Midbrain (tissue), 1 donor: Measurements from ENCODE around the gene TPMT.

Source experiments
- DNase-seq: peaks from one replicate; lab custom pipeline; 2025; lab: John Stamatoyannopoulos, UW

The TPMT gene

GRCh38 chr6:18115356-18115755, 39.5 kb downstream of the TPMT start:
- DNase-seq, result no peak

DNA sequence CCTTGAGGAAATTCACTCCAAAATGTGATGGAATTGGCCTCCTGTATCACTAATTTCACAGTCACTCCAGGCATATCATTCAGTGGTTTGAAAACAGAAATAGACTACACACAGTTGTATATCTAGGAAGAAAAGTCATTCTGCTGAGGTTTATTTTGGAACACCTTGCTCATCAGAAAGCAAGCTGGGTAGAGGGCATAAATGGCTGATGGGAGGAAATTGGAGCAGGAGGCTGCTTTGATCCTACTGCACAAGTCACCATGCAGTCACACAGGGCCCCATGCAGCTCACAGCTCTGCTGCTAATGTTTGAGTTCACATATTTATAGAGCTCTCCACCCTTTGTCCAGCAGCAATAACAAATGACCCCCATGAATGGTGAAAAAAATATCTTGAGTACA, 44.7 kb downstream of the TPMT start:
- DNase-seq, result no peak

GRCh38 chr6:18107061-18107460, 47.8 kb downstream of the TPMT start:
- no peak for DNase-seq

DNA sequence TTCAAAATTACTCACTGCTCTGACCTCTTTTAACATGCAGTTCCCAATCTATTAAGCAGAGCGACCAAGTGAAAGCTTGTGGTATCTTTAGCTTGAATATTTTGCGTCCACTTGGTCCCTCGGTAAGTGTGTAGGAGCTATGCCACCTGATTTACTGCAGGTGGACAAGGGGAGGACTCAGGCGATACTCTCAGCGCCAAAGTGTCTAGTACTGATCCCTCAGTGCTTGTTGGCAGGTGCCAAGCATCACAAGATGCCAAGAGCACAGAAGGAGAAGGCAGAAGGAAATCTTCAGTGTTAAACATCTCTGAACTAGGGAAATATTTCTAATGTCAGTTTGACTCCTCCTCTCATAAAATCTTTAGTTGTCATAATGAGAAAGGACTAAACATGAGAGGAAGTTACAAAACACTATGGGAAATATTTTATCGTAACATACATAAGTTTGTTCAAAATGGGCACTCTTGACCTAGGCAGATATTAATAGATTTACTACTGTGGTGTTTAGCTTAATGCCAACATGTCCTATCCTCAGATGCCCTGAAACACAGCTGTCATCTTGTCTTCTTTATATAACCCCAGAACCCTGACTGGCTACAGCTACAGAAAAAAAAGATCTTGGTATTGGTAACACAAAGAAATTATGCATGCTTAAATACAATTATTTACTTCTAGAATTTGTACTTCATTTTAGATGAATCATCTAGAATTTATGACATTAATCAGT, 51.9 kb downstream of the TPMT start:
- no peak for DNase-seq

- DNase-seq, result no peak
Observed at GRCh38 chr6:18101873-18102272, 53.0 kb downstream of the TPMT start.

DNA sequence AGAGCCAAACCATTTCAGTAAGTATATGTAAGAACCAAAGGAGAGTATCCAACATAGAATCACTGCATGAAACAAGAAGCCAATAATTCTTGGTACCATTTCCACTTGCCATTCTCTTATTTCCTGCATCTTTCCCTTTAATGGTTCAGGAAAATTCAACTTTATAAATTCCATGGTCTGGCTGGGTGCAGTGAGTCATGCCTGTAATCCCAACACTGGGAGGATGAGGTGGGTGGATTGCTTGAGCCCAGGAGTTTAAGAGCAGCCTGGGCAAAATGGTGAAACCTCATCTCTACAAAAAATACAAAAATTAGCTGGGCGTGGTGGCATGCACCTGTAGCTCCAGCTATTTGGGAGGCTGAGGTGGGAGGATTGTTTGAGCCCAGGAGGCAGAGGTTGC, 53.6 kb downstream of the TPMT start:
- no peak for DNase-seq

DNA sequence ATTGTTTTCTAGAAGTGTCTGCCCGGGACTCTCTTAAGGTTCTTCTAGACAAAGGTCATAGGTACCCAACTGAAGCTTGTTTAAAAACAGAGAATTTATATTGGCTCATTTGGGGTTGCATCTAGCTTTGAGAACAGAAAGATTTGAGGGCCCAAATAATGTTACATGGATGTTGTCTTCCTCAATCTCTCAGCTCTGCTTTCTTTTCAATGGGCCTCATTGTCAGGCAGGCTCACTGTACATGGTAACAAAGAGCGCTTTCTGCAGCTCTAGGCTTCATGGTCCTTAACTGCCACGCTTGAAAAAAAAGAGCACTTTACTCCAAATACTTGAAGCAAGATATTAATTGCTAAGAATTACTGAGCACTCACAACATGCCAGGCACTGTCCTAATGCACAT, 54.6 kb downstream of the TPMT start:
- DNase-seq, result peak; percentile 75

DNA sequence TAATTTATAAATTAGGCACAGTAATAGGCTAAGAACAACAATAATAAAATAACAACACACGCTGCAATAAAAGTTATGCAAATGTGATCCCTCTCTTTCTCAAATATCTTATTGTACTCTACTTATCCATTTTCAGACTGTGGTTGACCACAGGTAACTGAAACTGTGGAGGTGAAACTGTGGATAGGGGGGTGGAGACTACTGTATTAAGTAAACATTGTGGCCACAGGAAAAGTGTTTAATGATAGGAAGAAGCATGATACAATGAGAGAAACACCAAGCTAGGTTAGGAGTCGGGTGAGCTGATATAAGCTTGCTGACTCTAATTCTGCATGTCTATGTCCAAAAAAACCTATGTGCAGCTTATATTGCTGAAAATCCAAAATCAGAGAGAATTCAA, 55.4 kb downstream of the TPMT start:
- no peak for DNase-seq

DNA sequence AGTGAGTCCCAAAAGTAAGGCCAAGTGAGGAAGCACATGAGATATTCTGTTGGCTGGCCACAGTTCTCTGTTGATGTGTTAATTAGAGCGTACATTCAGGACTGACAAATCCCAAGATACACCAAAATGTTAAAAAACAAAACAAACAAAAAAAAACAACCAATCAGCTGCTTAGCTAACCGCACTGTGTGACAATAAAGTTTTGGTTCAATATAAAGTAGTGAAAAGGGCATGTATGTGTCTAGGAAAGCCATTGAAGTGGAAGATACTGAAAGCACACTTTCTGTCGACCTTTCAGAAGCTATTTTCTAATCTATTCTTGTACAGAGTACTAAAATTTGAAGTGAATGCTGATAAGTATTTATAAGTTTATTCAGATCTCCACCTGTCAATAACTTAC, 58.5 kb downstream of the TPMT start:
- DNase-seq, result no peak

- DNase-seq, result no peak
Observed at GRCh38 chr6:18091382-18091781, 63.5 kb downstream of the TPMT start.

- no peak for DNase-seq
Observed at GRCh38 chr6:18090349-18090786, 64.5 kb downstream of the TPMT start.

DNA sequence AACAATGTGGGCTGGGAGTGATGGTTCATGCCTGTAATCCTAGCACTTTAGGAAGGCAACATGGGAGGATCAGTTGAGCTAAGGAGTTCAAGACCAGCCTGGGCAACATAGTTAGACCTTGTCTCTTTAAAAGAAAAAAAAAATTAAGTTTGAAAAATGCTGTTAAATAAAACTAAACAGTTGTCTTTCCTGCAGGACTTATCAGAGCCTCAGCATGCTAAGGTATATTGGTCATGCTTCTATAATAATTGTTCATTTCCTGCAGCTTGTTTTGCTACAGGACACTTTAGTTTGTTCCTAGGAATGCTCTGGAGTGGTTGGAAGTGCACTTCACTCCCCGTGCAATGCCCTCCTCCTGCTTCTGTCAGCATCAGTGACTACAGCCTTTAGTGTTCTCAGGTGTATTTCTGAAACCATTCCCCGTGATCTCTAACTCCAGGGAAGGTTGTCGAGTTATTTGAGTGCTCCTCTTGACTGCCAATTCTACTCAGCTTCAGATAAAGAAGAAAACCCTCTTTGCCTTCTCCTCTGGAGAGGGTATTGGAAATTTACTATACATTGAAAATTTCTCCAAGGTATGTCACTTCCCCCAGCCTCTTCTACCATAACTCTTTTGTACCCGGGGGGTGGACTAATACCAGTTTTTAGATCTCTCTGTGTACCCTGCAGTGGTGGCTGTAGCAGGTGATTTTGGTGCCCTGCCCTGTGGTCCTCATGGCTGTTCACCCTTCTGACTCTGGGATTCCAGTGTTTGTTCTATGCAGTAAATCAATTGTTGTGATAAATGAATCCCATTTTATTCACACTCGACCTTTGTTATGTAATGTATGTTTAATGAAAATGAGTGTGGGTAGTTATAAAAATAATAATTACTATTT, 66.2 kb downstream of the TPMT start:
- no peak for DNase-seq

DNA sequence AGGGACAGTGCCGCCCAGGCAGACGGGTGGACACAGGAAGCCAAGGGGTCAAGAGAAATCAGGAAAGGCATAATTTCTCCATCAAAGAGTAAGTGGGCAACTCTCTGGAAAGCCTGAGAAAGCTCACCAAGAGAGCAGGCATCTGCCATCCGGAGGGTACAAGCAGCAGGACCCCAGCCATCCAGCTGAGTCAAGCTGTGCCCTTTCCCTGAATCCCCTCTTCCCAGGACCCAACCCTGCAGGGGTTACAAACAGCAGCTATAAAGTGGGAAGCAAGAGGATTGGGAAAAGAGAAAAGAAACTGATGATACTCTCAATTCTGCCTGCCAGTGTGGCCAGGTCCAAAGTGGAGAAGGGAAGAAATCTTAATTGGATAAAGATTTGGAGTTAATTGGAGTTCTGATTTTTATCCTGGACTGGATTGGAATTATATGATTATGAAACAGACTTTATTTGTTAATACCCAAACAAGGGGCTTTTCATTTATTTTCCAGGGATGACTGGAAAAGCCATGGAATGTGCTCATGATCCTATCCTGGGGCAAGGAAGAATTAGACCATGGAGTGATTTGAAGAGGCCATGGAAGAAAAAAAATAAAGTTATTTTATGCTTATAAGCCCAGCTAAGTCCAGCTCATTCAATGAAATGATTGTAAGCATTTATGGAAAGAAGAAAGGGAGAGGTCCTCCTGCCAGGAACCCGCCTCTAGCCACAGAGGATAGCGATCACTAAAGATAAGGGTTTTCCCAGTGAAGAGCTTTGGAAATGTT, 67.3 kb downstream of the TPMT start:
- no peak for DNase-seq

- DNase-seq, result no peak
Observed at GRCh38 chr6:18081025-18081668, 73.7 kb downstream of the TPMT start.

DNA sequence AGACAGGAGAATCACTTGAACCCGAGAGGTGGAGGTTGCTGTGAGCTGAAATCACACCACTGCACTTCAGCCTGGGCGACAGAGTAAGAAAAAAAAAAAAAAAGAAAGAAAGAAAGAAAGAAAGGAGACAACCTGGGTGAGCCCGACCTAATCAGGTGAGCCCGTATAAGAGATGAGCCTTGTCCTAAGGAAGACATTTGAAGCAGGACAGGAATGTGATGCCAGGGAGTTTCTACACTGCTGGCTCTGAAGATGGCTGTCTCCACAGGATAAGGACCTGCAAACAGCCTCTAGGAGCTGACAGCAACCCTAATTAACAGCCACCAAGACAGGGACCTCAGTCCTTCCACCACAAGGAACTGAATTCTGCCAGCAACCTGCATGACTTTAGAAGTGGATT, 74.3 kb downstream of the TPMT start:
- DNase-seq, result no peak

- no peak for DNase-seq
Observed at GRCh38 chr6:18078866-18079265, 76.0 kb downstream of the TPMT start.
